SJSA1 (cell line): ENCODE results near the gene RLIM. TPM values are rescaled to one million over a fixed set of nuclear protein-coding genes. Genes with fewer than 3 reads are reported as not detected.

Experiments used
- DNase-seq, 2 experiments: peaks; one replicate each; pipeline ENCODE4 v3.0.0-alpha.2; 2015 to 2020; ENCODE audit warnings: low spot score in 2 of 2, low read depth in 1 of 2
- H3K27ac ChIP-seq: fragments of 250-450 bp; sonication (Bioruptor Pico); 2 replicates; pipeline ENCODE4 v1.5.1; 2020; ENCODE audit warnings: mild to moderate bottlenecking, moderate library complexity
- H3K27me3 ChIP-seq: fragments of 250-450 bp; sonication (Bioruptor Pico); replicated peaks from 2 replicates; pipeline ENCODE4 v1.5.1; 2020; ENCODE audit warnings: mild to moderate bottlenecking, moderate library complexity
- H3K36me3 ChIP-seq: fragments of 250-450 bp; sonication (Bioruptor Pico); 2 replicates; pipeline ENCODE4 v1.5.1; 2020; ENCODE audit warnings: mild to moderate bottlenecking
- H3K4me1 ChIP-seq: fragments of 250-450 bp; sonication (Bioruptor Pico); replicated peaks from 2 replicates; pipeline ENCODE4 v1.6.1; 2021; ENCODE audit warnings: mild to moderate bottlenecking
- H3K4me3 ChIP-seq: fragments of 250-450 bp; sonication (Bioruptor Pico); 2 replicates; pipeline ENCODE4 v1.5.1; 2020; ENCODE audit warnings: mild to moderate bottlenecking
- H3K9me3 ChIP-seq: fragments of 250-450 bp; sonication (Bioruptor Pico); replicated peaks from 2 replicates; pipeline ENCODE4 v1.5.1; 2020; ENCODE audit warnings: mild to moderate bottlenecking
- total RNA-seq: library from RNA; depleted of rRNA; stranded (reverse); fragments of >200 nt; shearing (Covaris generic); gene quantifications from 2 replicates; pipeline ENCODE4 v1.2.3, GENCODE V29; 2014; rRNA removed

Gene RLIM
- total RNA-seq, 1 experiment from 2014 or later: 49.7 TPM

- no peak for DNase-seq
- no peak overlapping the region for H3K27ac ChIP-seq
- no peaks in the 10 kb centered on the region for H3K4me1 ChIP-seq
- H3K4me3 ChIP-seq: no peak overlapping the region
- no peaks in the 10 kb centered on the region for H3K36me3 ChIP-seq
- no peaks in the 10 kb centered on the region for H3K27me3 ChIP-seq
- no peaks in the 10 kb centered on the region for H3K9me3 ChIP-seq
Observed at GRCh38 chrX:74578137-74578536, 36.3 kb downstream of the RLIM start.

GRCh38 chrX:74557378-74557777 lies 57.0 kb downstream of the RLIM start:
- H3K4me3 ChIP-seq: no peak overlapping the region
- no peak for DNase-seq
- no peaks in the 10 kb centered on the region for H3K36me3 ChIP-seq

GRCh38 chrX:74551934-74552333 lies 62.5 kb downstream of the RLIM start:
- no peaks in the 10 kb centered on the region for H3K27me3 ChIP-seq
- DNase-seq: no peak
- H3K9me3 ChIP-seq: no peaks in the 10 kb centered on the region
- H3K27ac ChIP-seq: no peak overlapping the region
- no peak overlapping the region for H3K4me3 ChIP-seq
- H3K4me1 ChIP-seq: 0 out of 2 replicates have a peak, but pooled peaks cover 3% of the 10 kb centered on the region
- H3K36me3 ChIP-seq: no peaks in the 10 kb centered on the region

More at GRCh38 chrX:74557378-74557777, 57.0 kb downstream of the RLIM start:
- Histone ChIP-seq H3K27me3 (no peaks in the 10 kb centered on the region), H3K4me1 (no peaks in the 10 kb centered on the region), H3K9me3 (no peaks in the 10 kb centered on the region), H3K27ac (no peak overlapping the region)

- no peak overlapping the region for H3K4me3 ChIP-seq
- H3K27me3 ChIP-seq: no peaks in the 10 kb centered on the region
- no peak overlapping the region for H3K27ac ChIP-seq
- H3K9me3 ChIP-seq: no peaks in the 10 kb centered on the region
- H3K36me3 ChIP-seq: no peaks in the 10 kb centered on the region
- DNase-seq: peak; percentile 72 to 73
- H3K4me1 ChIP-seq: 0 out of 2 replicates have a peak, but pooled peaks cover 3% of the 10 kb centered on the region
Observed at GRCh38 chrX:74550295-74550802, 64.1 kb downstream of the RLIM start.

GRCh38 chrX:74546984-74547383 lies 67.4 kb downstream of the RLIM start:
- H3K27ac ChIP-seq: no peak overlapping the region
- H3K27me3 ChIP-seq: no peaks in the 10 kb centered on the region
- 0 out of 2 replicates have a peak, but pooled peaks cover 3% of the 10 kb centered on the region for H3K4me1 ChIP-seq
- no peak overlapping the region for H3K4me3 ChIP-seq
- H3K9me3 ChIP-seq: no peaks in the 10 kb centered on the region
- DNase-seq: no peak
- no peaks in the 10 kb centered on the region for H3K36me3 ChIP-seq

GRCh38 chrX:74545880-74546523 lies 68.4 kb downstream of the RLIM start:
- Histone ChIP-seq H3K9me3 (no peaks in the 10 kb centered on the region), H3K4me3 (no peak overlapping the region)
- DNase-seq: no peak

GRCh38 chrX:74540635-74541249 lies 73.7 kb downstream of the RLIM start:
- Histone ChIP-seq H3K36me3 (no peaks in the 10 kb centered on the region), H3K27me3 (no peaks in the 10 kb centered on the region), H3K4me3 (no peak overlapping the region), H3K9me3 (no peaks in the 10 kb centered on the region), H3K27ac (no peak overlapping the region), H3K4me1 (peaks cover 13% of the 10 kb centered on the region)
- DNase-seq: no peak

More at GRCh38 chrX:74545880-74546523, 68.4 kb downstream of the RLIM start:
- H3K27me3 ChIP-seq: no peaks in the 10 kb centered on the region
- H3K27ac ChIP-seq: no peak overlapping the region
- 0 out of 2 replicates have a peak, but pooled peaks cover 3% of the 10 kb centered on the region for H3K4me1 ChIP-seq
- H3K36me3 ChIP-seq: no peaks in the 10 kb centered on the region

- peaks cover 43% of the 10 kb centered on the region for H3K4me1 ChIP-seq
- no peak for DNase-seq
- no peaks in the 10 kb centered on the region for H3K27me3 ChIP-seq
- peak overlapping the region; percentile 39 for H3K4me3 ChIP-seq
- H3K9me3 ChIP-seq: no peaks in the 10 kb centered on the region
- peak overlapping the region; percentile 90 for H3K27ac ChIP-seq
- no peaks in the 10 kb centered on the region for H3K36me3 ChIP-seq
Observed at GRCh38 chrX:74536832-74537371, 77.5 kb downstream of the RLIM start.

- Histone ChIP-seq H3K27me3 (no peaks in the 10 kb centered on the region), H3K27ac (peak overlapping the region; percentile 90), H3K9me3 (no peaks in the 10 kb centered on the region), H3K4me3 (peak overlapping the region; percentile 39), H3K4me1 (peaks cover 43% of the 10 kb centered on the region), H3K36me3 (no peaks in the 10 kb centered on the region)
- DNase-seq: peak; percentile 93 to 94
Observed at GRCh38 chrX:74536152-74536831, 78.1 kb downstream of the RLIM start.

- H3K4me3 ChIP-seq: peak overlapping the region; percentile 39
- no peaks in the 10 kb centered on the region for H3K36me3 ChIP-seq
- H3K27me3 ChIP-seq: no peaks in the 10 kb centered on the region
- H3K4me1 ChIP-seq: peaks cover 43% of the 10 kb centered on the region
- H3K27ac ChIP-seq: peak overlapping the region; percentile 90
- no peaks in the 10 kb centered on the region for H3K9me3 ChIP-seq
- DNase-seq: peak in 1 of 2 experiments; percentile 63
Observed at GRCh38 chrX:74535408-74536151, 78.8 kb downstream of the RLIM start.

Other genes with a start within 250 kb of the RLIM start
- gene SLC16A2, start 193.1 kb downstream of the RLIM start, total RNA-seq: 11.9 and 14.1 TPM in 2 replicates